Stimulated activated naive CD8-positive, alpha-beta T cell treated with anti-CD3 and anti-CD28 coated beads, Interleukin-15, amount 100 ng/mL, for 72 hours (primary cell): ENCODE measurements around the gene OBSCN.

Experiments
- ATAC-seq: fragments of 150-1000 bp; cut with Tn5 transposase; 2 replicates; pipeline ENCODE4 v1.10.0; 2021; ENCODE audit warnings: mild to moderate bottlenecking, moderate library complexity
- DNase-seq, 2 donors: peaks; one replicate each; pipeline ENCODE4 v3.0.0; 2021 to 2022
- H3K27ac Mint-ChIP-seq, 2 donors: one replicate each; pipeline ENCODE4 v1.8.0; 2022; ENCODE audit warnings: mild to moderate bottlenecking in 2 of 2, mixed read lengths in 2 of 2, moderate library complexity in 2 of 2
- H3K27me3 Mint-ChIP-seq: one replicate; pipeline ENCODE4 v1.8.0; 2022; ENCODE audit warnings: mixed read lengths
- H3K4me1 Mint-ChIP-seq: one replicate; pipeline ENCODE4 v1.8.0; 2022; ENCODE audit warnings: mild to moderate bottlenecking, mixed read lengths
- H3K4me3 Mint-ChIP-seq, 2 donors: one replicate each; pipeline ENCODE4 v1.8.0; 2022; ENCODE audit warnings: mild to moderate bottlenecking in 2 of 2, mixed read lengths in 2 of 2, moderate library complexity in 1 of 2
- H3K9me3 Mint-ChIP-seq, 2 donors: one replicate each; pipeline ENCODE4 v1.8.0; 2022; ENCODE audit warnings: mixed read lengths in 2 of 2

The OBSCN gene

DNA sequence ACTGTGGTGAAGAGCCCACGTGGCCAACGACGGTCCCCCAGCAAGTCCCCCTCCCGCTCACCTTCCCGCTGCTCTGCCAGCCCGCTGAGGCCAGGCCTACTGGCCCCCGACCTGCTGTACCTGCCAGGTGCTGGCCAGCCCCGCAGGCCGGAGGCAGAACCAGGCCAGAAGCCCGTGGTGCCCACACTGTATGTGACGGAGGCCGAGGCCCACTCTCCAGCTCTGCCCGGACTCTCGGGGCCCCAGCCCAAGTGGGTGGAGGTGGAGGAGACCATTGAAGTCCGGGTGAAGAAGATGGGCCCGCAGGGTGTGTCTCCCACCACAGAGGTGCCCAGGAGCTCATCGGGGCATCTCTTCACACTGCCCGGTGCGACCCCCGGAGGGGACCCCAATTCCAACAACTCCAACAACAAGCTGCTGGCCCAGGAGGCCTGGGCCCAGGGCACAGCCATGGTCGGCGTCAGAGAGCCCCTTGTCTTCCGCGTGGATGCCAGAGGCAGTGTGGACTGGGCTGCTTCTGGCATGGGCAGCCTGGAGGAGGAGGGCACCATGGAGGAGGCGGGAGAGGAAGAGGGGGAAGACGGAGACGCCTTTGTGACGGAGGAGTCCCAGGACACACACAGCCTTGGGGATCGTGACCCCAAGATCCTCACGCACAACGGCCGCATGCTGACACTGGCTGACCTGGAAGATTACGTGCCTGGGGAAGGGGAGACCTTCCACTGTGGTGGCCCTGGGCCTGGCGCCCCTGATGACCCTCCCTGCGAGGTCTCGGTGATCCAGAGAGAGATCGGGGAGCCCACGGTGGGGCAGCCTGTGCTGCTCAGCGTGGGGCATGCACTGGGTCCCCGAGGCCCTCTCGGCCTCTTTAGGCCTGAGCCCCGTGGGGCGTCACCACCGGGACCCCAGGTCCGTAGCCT, 152.0 kb downstream of the OBSCN start:
- Mint-ChIP-seq H3K4me1 (peaks cover 8% of the 10 kb centered on the region), H3K4me3 (no peak overlapping the region), H3K27me3 (no peaks in the 10 kb centered on the region), H3K9me3 (no peaks in the 10 kb centered on the region), H3K27ac (no peak overlapping the region)
- ATAC-seq (no peak), DNase-seq (no peak)

- ATAC-seq (no peak), DNase-seq (no peak)
- Mint-ChIP-seq H3K4me1 (peaks cover 8% of the 10 kb centered on the region), H3K27ac (peak overlapping the region in 1 of 2 donors; percentile 6), H3K4me3 (no peak overlapping the region), H3K27me3 (no peaks in the 10 kb centered on the region), H3K9me3 (no peaks in the 10 kb centered on the region)
These were observed 152.9 kb downstream of the OBSCN start for GRCh38 chr1:228360533-228361313.

DNA sequence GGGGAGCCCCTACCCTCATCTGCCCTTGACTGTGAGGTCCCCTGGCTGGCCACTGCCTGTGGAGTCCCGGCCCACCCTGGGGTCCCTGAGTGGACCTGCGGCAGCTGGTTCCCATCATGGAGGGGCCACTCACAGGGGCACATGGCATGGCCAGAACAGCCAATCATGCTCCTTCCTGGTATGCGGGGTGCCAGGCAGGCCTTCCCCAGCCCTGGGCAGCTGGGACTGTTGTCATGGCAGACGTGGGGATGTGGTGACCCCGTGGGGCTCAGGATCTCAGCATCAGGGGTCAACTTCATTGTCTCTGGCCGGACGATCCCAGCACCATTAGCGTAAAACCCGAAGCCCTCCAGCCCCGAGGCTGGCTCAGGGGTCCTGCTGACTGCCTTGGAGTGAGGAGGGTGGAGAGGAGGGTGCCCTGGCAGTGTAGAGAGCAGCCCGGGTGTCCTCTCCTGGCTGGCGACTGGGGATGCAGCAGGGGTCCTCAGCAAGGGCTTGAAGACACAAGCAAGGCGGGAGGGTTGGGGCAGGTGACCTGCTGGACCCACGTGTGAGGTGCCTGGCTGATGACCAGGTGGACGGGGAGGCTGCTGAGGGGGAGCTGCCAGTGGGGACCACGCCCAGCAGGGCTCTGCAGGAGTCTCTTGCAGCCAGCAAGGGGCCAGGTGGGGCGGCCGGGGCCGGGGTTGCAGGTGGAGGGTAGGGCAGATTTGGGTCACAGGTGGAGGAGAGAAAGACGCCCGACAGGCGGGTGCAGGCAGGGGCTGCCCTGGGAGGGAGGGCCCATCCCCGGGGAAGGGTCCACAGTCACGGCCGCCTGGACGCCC, 153.7 kb downstream of the OBSCN start:
- H3K4me1 Mint-ChIP-seq = peaks cover 8% of the 10 kb centered on the region
- H3K4me3 Mint-ChIP-seq = no peak overlapping the region
- no peaks in the 10 kb centered on the region for H3K9me3 Mint-ChIP-seq
- peak overlapping the region in 1 of 2 donors; percentile 34 for H3K27ac Mint-ChIP-seq
- no peak for DNase-seq
- peak; percentile 21 for ATAC-seq
- no peaks in the 10 kb centered on the region for H3K27me3 Mint-ChIP-seq

- Mint-ChIP-seq H3K27ac (no peak overlapping the region), H3K4me1 (peaks cover 8% of the 10 kb centered on the region), H3K27me3 (no peaks in the 10 kb centered on the region), H3K9me3 (no peaks in the 10 kb centered on the region), H3K4me3 (no peak overlapping the region)
- ATAC-seq (peak; percentile 11), DNase-seq (no peak)
These were observed 154.5 kb downstream of the OBSCN start for GRCh38 chr1:228362141-228362883.

GRCh38 chr1:228362884-228363450, 155.1 kb downstream of the OBSCN start:
- H3K4me1 Mint-ChIP-seq = peaks cover 5% of the 10 kb centered on the region
- no peak for DNase-seq
- H3K9me3 Mint-ChIP-seq = no peaks in the 10 kb centered on the region
- no peak overlapping the region for H3K27ac Mint-ChIP-seq
- no peak for ATAC-seq
- no peaks in the 10 kb centered on the region for H3K27me3 Mint-ChIP-seq
- no peak overlapping the region for H3K4me3 Mint-ChIP-seq

DNA sequence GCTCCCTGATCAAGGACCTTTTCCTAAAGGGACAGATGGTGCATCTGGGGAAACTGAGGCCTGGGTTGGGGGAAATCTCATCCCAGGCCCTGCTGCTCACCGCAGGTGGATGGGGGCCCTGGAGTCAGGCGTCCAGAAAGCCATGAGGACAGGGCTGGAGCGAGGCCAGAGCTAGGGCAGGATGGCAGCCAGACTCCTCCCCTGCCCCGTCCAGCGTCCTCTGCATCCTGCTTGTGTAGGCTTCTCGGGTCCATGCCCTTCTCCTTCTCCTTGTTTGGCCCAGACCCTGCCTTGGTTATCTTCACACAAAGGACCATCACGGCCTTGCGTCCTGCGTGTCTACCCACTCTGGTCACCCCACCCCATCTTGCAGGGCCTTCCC, 155.8 kb downstream of the OBSCN start:
- Mint-ChIP-seq H3K9me3 (no peaks in the 10 kb centered on the region), H3K27ac (no peak overlapping the region), H3K27me3 (no peaks in the 10 kb centered on the region), H3K4me1 (no peaks in the 10 kb centered on the region), H3K4me3 (no peak overlapping the region)
- ATAC-seq = no peak
- DNase-seq = no peak

DNA sequence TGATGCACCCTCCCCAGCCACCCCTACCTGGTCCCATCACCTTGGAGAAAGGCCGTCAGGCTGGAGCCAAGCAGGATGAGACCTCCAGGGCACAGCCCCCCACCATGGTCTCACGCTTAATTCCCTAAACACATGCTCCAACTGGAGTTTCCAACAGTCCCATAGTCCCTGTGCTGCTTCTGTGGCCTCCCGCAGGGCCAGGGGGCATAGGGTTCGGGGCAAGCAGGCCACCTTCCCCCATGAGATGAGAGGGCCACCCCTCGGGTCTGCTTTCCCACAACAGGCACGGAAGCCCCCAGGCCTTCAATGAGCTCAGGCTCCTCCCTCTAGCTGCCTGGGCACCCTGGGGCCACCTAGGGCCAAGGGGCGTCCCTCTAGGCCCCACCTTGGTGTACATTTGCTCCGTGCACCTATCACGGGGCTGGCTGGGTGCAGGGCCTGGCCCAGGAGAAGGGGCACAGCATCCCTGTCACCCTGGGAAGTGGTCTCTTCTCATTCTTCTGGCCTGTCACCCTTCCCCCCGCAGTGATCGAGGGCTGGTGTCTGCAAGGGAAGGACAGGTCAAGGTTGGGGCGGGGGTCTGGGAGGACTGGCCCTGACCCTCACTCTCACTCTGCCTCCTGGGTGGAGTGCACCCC, 156.3 kb downstream of the OBSCN start:
- Mint-ChIP-seq H3K27me3 (no peaks in the 10 kb centered on the region), H3K27ac (no peak overlapping the region), H3K4me1 (no peaks in the 10 kb centered on the region), H3K9me3 (no peaks in the 10 kb centered on the region), H3K4me3 (no peak overlapping the region)
- DNase-seq = no peak
- ATAC-seq = no peak

DNA sequence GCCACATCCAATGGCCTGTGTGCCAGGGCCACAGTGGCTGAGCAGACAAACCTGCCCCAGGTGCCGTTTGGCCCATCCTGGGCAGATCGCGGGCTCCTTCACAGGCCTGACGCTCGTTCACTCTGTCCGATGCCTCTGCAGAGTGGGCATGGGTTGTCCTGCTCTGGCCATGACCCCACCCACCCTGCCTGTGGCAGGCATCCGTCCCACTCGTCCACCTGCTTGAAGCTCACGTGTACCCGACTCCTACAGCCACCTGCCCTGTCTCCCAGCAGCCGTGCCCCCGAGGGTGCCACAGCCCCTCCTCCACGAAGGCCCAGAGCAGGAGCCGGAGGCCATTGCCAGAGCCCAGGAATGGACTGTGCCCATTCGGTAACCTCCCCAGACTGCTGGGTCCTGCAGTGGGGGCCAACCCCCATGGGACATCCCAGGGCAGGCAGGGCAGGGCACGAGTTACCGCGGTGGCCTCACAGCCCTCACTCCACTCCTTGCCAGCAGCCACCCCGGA, 156.9 kb downstream of the OBSCN start:
- H3K4me1 Mint-ChIP-seq = no peaks in the 10 kb centered on the region
- peak overlapping the region in 1 of 2 donors; percentile 48 for H3K27ac Mint-ChIP-seq

GRCh38 chr1:228365271-228366061, 157.6 kb downstream of the OBSCN start:
- Mint-ChIP-seq H3K4me3 (no peak overlapping the region), H3K4me1 (no peaks in the 10 kb centered on the region), H3K27me3 (no peaks in the 10 kb centered on the region), H3K9me3 (no peaks in the 10 kb centered on the region), H3K27ac (no peak overlapping the region)
- ATAC-seq = peak; percentile 7
- no peak for DNase-seq

More for the DNA sequence above, 156.9 kb downstream of the OBSCN start:
- H3K9me3 Mint-ChIP-seq = no peaks in the 10 kb centered on the region
- DNase-seq (no peak), ATAC-seq (no peak)
- no peak overlapping the region for H3K4me3 Mint-ChIP-seq
- no peaks in the 10 kb centered on the region for H3K27me3 Mint-ChIP-seq

DNA sequence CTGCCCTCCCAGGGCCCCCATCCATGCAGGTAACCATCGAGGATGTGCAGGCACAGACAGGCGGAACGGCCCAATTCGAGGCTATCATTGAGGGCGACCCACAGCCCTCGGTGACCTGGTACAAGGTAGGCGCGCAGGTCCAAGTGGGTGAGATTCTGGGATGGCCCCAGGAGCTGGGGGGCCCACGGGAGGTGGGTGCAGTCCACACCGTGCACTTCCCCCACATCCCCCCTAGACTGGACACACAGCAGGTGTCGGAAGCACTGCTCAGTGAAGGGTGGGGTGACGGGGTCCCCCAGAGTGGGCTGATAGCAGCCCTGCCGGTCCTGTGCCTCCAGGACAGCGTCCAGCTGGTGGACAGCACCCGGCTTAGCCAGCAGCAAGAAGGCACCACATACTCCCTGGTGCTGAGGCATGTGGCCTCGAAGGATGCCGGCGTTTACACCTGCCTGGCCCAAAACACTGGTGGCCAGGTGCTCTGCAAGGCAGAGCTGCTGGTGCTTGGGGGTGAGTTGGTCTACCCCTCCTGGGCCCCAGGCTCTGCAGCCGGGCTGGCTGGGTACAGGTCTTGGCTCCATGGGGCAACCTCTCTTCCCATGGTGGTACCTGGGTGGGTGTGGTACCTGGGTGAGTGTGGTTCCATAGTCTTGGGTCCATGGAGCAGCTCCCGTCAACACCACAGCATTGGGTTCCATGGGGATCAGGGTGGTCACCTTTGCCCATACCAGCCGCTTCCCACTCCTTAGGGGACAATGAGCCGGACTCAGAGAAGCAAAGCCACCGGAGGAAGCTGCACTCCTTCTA, 158.4 kb downstream of the OBSCN start:
- Mint-ChIP-seq H3K9me3 (no peaks in the 10 kb centered on the region), H3K27me3 (no peaks in the 10 kb centered on the region), H3K27ac (no peak overlapping the region), H3K4me3 (peak overlapping the region in 1 of 2 donors; percentile 17), H3K4me1 (no peaks in the 10 kb centered on the region)
- DNase-seq = no peak
- no peak for ATAC-seq

GRCh38 chr1:228366866-228367741, 159.3 kb downstream of the OBSCN start:
- DNase-seq = no peak
- H3K4me3 Mint-ChIP-seq = no peak overlapping the region

More at GRCh38 chr1:228366866-228367741, 159.3 kb downstream of the OBSCN start:
- H3K9me3 Mint-ChIP-seq = no peaks in the 10 kb centered on the region
- no peak for ATAC-seq
- H3K27me3 Mint-ChIP-seq = no peaks in the 10 kb centered on the region
- H3K27ac Mint-ChIP-seq = no peak overlapping the region
- H3K4me1 Mint-ChIP-seq = no peaks in the 10 kb centered on the region
